AG09309 (cell line): ENCODE results near the gene CCNG2.

Experiments used
- DNase-seq: peaks from one replicate; pipeline ENCODE4 v3.0.0-alpha.2; 2010; ENCODE audit warnings: low read depth
- H3K4me3 ChIP-seq: 2 replicates; pipeline ENCODE4 v1.5.1; 2011; ENCODE audit warnings: mild to moderate bottlenecking, low read depth, low read length, moderate library complexity; ENCODE audit not compliant: control insufficient read depth
- TF ChIP-seq, protein P1 (sequence below): IDR thresholded peaks from 2 replicates; pipeline ENCODE4 v1.5.1; 2011; ENCODE audit warnings: mild to moderate bottlenecking, low read depth, low read length, inconsistent platforms; ENCODE audit not compliant: insufficient read depth, control insufficient read depth; ENCODE audit errors: missing control alignments

The CCNG2 gene

DNA sequence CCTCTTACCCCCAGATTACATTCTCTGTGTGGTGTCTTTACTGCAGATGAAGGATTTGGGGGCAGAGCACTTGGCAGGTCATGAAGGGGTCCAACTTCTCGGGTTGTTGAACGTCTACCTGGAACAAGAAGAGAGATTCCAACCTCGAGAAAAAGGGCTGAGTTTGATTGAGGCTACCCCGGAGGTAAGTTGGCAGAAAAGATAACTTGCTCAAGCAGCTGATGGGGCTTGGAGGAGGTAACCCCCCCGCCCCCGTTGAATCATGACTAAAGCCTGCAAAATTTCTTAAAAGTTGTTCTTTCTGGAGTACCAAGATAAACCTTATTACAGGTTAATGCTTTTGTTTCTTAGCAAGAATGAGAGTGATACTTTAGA lies 1.5 kb downstream of the CCNG2 start:
- peak overlapping the region; percentile 94 for H3K4me3 ChIP-seq
- DNase-seq, result no peak
- TF ChIP-seq, protein P1, sequence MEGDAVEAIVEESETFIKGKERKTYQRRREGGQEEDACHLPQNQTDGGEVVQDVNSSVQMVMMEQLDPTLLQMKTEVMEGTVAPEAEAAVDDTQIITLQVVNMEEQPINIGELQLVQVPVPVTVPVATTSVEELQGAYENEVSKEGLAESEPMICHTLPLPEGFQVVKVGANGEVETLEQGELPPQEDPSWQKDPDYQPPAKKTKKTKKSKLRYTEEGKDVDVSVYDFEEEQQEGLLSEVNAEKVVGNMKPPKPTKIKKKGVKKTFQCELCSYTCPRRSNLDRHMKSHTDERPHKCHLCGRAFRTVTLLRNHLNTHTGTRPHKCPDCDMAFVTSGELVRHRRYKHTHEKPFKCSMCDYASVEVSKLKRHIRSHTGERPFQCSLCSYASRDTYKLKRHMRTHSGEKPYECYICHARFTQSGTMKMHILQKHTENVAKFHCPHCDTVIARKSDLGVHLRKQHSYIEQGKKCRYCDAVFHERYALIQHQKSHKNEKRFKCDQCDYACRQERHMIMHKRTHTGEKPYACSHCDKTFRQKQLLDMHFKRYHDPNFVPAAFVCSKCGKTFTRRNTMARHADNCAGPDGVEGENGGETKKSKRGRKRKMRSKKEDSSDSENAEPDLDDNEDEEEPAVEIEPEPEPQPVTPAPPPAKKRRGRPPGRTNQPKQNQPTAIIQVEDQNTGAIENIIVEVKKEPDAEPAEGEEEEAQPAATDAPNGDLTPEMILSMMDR, result no peak

DNA sequence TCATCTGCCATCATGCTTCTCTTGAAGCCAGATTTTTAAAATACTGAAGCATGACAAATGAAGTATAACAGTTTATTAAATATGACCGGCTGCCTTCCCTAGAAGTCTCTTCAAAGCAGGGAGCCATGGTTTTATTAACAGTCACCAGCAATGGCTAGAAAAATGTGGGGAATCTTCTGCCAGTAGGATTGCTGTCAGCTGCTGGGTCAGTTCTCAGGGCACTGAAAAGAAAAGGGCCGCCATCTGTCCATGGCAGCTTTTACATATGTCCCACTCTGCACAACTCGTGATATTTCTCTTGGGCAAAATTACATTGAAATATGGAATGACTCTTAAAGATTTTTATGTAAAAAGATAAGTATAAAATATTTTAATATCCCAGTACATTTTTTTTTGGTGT lies 2.8 kb downstream of the CCNG2 start:
- TF ChIP-seq, protein P1, result no peak
- no peak overlapping the region for H3K4me3 ChIP-seq
- DNase-seq, result no peak

DNA sequence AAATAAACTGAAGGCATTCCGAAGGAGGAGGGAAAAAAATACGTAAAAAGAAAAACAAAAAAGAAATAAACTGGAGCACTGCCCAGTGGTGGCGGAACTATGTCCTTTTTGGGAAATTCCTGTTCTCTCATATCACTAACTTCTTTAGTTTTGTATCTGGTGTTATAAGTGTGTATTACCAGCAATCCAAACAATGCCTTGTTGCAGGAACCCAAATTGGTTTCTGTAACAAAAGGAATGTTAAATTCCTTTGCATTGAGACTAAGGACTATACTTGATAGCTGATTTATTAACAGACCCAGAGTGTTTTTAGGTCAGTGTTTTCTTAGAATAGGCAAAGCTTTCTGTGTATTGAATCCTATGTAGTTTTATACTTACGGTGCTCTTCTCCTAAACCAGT lies 6.6 kb downstream of the CCNG2 start:
- no peak overlapping the region for H3K4me3 ChIP-seq
- no peak for DNase-seq
- TF ChIP-seq, protein P1, result no peak

DNA sequence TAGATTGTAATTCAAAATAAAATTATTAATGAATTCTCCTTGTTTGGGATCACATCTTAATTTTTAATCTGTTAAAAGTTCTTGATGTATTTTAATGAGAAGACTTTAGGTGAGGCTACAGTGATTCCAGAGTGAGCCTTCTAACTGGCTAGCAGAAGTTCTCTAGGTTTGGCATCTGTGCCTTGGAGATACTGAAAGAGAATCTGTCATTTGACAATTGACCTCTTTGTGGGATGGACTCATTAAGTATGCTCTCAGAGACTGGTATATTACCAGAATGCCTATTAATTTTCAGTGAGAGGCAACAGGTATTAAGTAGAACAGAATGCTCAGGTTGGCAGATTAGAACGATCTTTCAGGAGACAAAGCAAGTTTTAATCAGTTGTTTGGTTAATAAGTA lies 10.2 kb downstream of the CCNG2 start:
- no peak overlapping the region for H3K4me3 ChIP-seq
- no peak for DNase-seq
- TF ChIP-seq, protein P1, result no peak

DNA sequence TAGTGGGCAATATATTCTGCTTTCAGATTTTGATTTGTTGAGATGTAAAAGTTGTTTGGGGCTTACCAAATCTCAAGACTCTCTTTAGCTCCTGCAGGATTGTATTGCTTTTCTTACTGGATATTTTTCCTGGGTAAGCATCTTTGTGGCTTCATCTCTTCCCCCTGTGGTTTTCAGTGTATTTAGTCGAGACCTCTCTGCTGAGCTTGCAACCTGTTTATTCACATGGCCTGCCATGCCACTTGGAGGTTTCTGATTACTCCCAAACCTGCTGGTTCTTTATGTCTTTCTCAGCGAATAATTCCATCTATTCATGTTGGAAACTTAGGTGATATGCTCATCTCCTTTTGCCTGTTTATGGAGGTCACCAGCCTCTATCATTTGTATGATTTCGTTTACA lies 10.9 kb downstream of the CCNG2 start:
- TF ChIP-seq, protein P1, result no peak
- H3K4me3 ChIP-seq, result no peak overlapping the region
- DNase-seq, result no peak

DNA sequence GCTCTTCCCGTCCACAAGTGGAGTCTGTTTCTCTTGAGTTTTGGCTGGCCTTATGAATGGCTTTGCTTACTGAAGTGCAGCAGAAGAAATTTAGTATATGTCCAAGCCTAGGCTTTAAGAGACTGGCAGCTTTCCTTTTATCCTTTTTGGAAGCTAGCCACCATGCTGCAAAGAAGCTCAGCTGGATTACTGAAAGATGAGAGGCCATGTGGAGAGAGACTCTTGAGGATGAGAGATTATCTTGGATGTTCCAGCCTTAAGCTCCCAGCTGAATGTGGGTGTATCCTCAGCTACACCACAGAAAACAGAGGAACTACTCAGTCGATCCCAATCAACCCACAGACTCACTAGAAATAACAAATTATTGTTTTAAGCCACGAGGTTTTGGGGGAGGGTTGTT lies 12.5 kb downstream of the CCNG2 start:
- TF ChIP-seq, protein P1, result no peak
- no peak for DNase-seq
- H3K4me3 ChIP-seq, result no peak overlapping the region

DNA sequence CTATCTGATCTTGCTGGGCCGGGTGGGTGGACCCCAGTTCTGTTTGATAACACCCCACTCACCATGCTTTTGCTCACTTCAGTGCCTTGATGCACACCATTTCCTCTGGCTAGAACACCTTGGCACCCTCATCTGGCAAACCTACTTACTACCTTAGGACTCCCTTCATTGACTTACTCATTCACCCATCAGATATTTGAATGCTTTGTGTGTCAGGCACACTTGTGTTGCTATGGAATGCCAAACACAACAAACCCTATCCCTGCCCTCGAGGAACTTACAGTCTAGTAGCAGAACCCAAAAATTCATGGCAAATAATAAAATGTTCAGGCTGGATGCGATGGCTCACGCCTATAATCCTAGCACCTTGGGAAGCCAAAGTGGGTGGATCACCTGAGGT lies 13.9 kb downstream of the CCNG2 start:
- TF ChIP-seq, protein P1, result no peak
- DNase-seq, result no peak
- no peak overlapping the region for H3K4me3 ChIP-seq
